GM19455 (cell line): ENCODE measurements around the gene CLNK.
A peak's percentile ranks its signal among the peaks of the same experiment; 100 is the strongest.

ENCODE experiments used
- ATAC-seq: cut with Tn5 transposase; IDR thresholded peaks from one replicate; pipeline ENCODE4 v1.9.1; 2021; ENCODE audit not compliant: unreplicated experiment

Gene CLNK

GRCh38 chr4:10701702-10702460, 17.3 kb upstream of the CLNK start:
- ATAC-seq, result no peak

- no peak for ATAC-seq
Measured at GRCh38 chr4:10701161-10701560, 16.6 kb upstream of the CLNK start.

- ATAC-seq, result no peak
Measured at GRCh38 chr4:10698172-10698571, 13.6 kb upstream of the CLNK start.

- no peak for ATAC-seq
Measured at GRCh38 chr4:10697086-10697485, 12.5 kb upstream of the CLNK start.

GRCh38 chr4:10696253-10696652, 11.7 kb upstream of the CLNK start:
- no peak for ATAC-seq

- ATAC-seq, result no peak
Measured at GRCh38 chr4:10694828-10695209, 10.3 kb upstream of the CLNK start.

- ATAC-seq, result no peak
Measured at GRCh38 chr4:10694151-10694827, 9.7 kb upstream of the CLNK start.

- ATAC-seq, result no peak
Measured at GRCh38 chr4:10691651-10692050, 7.1 kb upstream of the CLNK start.

- ATAC-seq, result no peak
Measured at GRCh38 chr4:10690185-10690907, 5.8 kb upstream of the CLNK start.

GRCh38 chr4:10688846-10689245, 4.3 kb upstream of the CLNK start:
- no peak for ATAC-seq

GRCh38 chr4:10688022-10688421, 3.5 kb upstream of the CLNK start:
- peak; percentile 42 for ATAC-seq

GRCh38 chr4:10687526-10687925, 3.0 kb upstream of the CLNK start:
- no peak for ATAC-seq

GRCh38 chr4:10682397-10682796, 2.2 kb downstream of the CLNK start:
- ATAC-seq, result no peak

GRCh38 chr4:10677796-10678497, 6.6 kb downstream of the CLNK start:
- ATAC-seq, result no peak

- peak; percentile 75 for ATAC-seq
Measured at GRCh38 chr4:10673817-10674369, 10.7 kb downstream of the CLNK start.

GRCh38 chr4:10672379-10672778, 12.2 kb downstream of the CLNK start:
- ATAC-seq, result no peak

GRCh38 chr4:10671799-10672198, 12.8 kb downstream of the CLNK start:
- ATAC-seq, result no peak

- ATAC-seq, result peak; percentile 92
Measured at GRCh38 chr4:10671366-10671765, 13.2 kb downstream of the CLNK start.

- no peak for ATAC-seq
Measured at GRCh38 chr4:10670321-10670720, 14.2 kb downstream of the CLNK start.

- no peak for ATAC-seq
Measured at GRCh38 chr4:10667701-10668326, 16.8 kb downstream of the CLNK start.

GRCh38 chr4:10666616-10667015, 18.0 kb downstream of the CLNK start:
- no peak for ATAC-seq
